ENCODE measurements around the gene UGT1A5.

The UGT1A5 gene

GRCh38 chr2:233818639-233819621, 106.2 kb downstream of the UGT1A5 start:
- TF ChIP-seq SIN3A (IDR thresholded peaks at IDR 0.05; ENCODE audit: borderline replicate concordance, insufficient read depth, low read length) (no peak), TAF1 (IDR thresholded peaks at IDR 0.05; ENCODE audit: borderline replicate concordance, insufficient read depth, low read length) (no peak), FOXP2 (optimal IDR thresholded peaks at IDR 0.05; ENCODE audit: borderline replicate concordance, extremely low read depth, extremely low read length, insufficient read depth) (no peak), POLR2AphosphoS5 (IDR thresholded peaks at IDR 0.05; ENCODE audit: low read depth, low read length) (no peak)
- TF ChIP-seq, protein P1, sequence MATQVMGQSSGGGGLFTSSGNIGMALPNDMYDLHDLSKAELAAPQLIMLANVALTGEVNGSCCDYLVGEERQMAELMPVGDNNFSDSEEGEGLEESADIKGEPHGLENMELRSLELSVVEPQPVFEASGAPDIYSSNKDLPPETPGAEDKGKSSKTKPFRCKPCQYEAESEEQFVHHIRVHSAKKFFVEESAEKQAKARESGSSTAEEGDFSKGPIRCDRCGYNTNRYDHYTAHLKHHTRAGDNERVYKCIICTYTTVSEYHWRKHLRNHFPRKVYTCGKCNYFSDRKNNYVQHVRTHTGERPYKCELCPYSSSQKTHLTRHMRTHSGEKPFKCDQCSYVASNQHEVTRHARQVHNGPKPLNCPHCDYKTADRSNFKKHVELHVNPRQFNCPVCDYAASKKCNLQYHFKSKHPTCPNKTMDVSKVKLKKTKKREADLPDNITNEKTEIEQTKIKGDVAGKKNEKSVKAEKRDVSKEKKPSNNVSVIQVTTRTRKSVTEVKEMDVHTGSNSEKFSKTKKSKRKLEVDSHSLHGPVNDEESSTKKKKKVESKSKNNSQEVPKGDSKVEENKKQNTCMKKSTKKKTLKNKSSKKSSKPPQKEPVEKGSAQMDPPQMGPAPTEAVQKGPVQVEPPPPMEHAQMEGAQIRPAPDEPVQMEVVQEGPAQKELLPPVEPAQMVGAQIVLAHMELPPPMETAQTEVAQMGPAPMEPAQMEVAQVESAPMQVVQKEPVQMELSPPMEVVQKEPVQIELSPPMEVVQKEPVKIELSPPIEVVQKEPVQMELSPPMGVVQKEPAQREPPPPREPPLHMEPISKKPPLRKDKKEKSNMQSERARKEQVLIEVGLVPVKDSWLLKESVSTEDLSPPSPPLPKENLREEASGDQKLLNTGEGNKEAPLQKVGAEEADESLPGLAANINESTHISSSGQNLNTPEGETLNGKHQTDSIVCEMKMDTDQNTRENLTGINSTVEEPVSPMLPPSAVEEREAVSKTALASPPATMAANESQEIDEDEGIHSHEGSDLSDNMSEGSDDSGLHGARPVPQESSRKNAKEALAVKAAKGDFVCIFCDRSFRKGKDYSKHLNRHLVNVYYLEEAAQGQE (IDR thresholded peaks at IDR 0.05; ENCODE audit: insufficient read depth in 1 of 2, low read depth in 2 of 2, low read length in 2 of 2) = no peak

DNA sequence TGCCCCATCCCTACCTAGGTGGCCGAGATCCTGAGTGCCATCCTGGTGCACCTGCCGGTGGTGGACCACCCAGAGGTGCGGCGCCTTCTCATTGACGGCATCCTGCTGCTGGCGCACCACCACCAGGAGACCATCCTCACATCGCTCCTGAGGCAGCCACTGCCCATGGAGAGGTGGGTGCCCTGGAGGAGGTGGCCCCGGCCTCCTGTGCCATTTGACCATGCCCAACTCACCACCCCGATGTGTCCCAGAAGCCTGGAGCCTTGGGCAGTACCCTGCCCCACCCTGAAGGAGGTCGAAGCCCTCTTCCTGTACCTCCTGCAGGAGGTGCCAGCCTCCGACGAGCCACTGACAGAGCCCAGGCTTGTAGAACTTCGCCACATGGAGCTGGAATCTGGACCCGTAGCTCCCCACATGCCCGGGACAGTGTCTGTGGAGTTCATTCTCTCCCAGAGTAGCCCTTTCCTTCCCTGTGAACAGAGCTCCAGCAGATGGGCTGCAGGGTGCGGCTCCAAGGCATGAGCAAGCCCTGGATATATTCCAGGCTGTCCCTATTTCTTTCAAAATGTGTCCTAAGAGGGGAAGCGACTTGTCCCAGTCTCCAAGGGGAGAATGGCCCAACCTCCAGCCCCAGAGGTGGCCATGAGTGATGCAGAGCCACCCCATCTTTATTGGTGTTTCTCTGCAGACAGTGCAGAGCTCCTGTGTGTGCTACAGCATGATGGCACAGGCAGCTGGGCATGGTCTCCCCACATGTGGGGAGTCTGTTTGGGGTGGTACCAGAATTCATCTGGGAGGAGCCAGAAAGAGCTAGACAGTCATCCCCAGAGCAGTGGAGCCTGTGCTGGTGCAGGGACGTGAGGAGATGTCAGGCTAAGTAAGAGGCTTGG, 107.4 kb downstream of the UGT1A5 start:
- TF ChIP-seq SIN3A (IDR thresholded peaks at IDR 0.05; ENCODE audit: borderline replicate concordance, insufficient read depth, low read length) (no peak), TAF1 (IDR thresholded peaks at IDR 0.05; ENCODE audit: borderline replicate concordance, insufficient read depth, low read length) (no peak), POLR2AphosphoS5 (IDR thresholded peaks at IDR 0.05; ENCODE audit: low read depth, low read length) (no peak), FOXP2 (optimal IDR thresholded peaks at IDR 0.05; ENCODE audit: borderline replicate concordance, extremely low read depth, extremely low read length, insufficient read depth) (no peak)
- TF ChIP-seq, protein P1 (IDR thresholded peaks at IDR 0.05; ENCODE audit: insufficient read depth in 1 of 2, low read depth in 2 of 2, low read length in 2 of 2) = no peak

GRCh38 chr2:233820774-233821105, 108.0 kb downstream of the UGT1A5 start:
- TF ChIP-seq FOXP2 (optimal IDR thresholded peaks at IDR 0.05; ENCODE audit: borderline replicate concordance, extremely low read depth, extremely low read length, insufficient read depth) = no peak
- no peak for TF ChIP-seq POLR2AphosphoS5 (IDR thresholded peaks at IDR 0.05; ENCODE audit: low read depth, low read length)
- TF ChIP-seq, protein P1 (IDR thresholded peaks at IDR 0.05; ENCODE audit: insufficient read depth in 1 of 2, low read depth in 2 of 2, low read length in 2 of 2) = no peak
- no peak for TF ChIP-seq TAF1 (IDR thresholded peaks at IDR 0.05; ENCODE audit: borderline replicate concordance, insufficient read depth, low read length)
- no peak for TF ChIP-seq SIN3A (IDR thresholded peaks at IDR 0.05; ENCODE audit: borderline replicate concordance, insufficient read depth, low read length)

GRCh38 chr2:233821196-233821595, 108.5 kb downstream of the UGT1A5 start:
- TF ChIP-seq SIN3A (IDR thresholded peaks at IDR 0.05; ENCODE audit: borderline replicate concordance, insufficient read depth, low read length) (no peak), TAF1 (IDR thresholded peaks at IDR 0.05; ENCODE audit: borderline replicate concordance, insufficient read depth, low read length) (no peak), POLR2AphosphoS5 (IDR thresholded peaks at IDR 0.05; ENCODE audit: low read depth, low read length) (no peak), FOXP2 (optimal IDR thresholded peaks at IDR 0.05; ENCODE audit: borderline replicate concordance, extremely low read depth, extremely low read length, insufficient read depth) (no peak)

DNA sequence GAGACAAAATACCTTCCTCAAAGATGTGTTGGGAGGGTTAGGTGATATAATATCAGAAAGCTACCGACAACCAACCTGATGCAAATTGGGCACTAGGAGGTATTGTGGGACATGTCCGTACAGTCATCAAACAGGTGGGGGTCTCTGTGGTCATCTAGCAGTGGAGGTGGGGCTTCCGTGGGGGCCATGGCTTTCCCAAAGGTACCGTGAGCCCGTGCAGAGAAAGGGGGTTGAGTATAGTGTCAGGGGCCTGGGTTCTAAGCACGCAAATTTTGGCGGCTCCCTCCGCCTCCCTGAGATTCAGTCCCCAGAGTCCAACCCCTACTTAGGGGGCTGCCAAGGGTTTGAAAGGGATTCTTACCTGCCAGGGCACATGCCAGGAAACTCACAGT, 109.0 kb downstream of the UGT1A5 start:
- TF ChIP-seq POLR2AphosphoS5 (IDR thresholded peaks at IDR 0.05; ENCODE audit: low read depth, low read length) = no peak
- no peak for TF ChIP-seq SIN3A (IDR thresholded peaks at IDR 0.05; ENCODE audit: borderline replicate concordance, insufficient read depth, low read length)
- no peak for TF ChIP-seq FOXP2 (optimal IDR thresholded peaks at IDR 0.05; ENCODE audit: borderline replicate concordance, extremely low read depth, extremely low read length, insufficient read depth)
- TF ChIP-seq TAF1 (IDR thresholded peaks at IDR 0.05; ENCODE audit: borderline replicate concordance, insufficient read depth, low read length) = no peak
